OCI-LY3 (cell line): ENCODE data around the gene MMP8.

Source experiments
- H2AFZ ChIP-seq: fragments of 200-600, 300-600 bp; shearing (Covaris generic); 2 replicates; pipeline ENCODE4 v1.6.0; 2014; ENCODE audit warnings: antibody characterized with exemption, low read depth, low read length
- H3K27ac ChIP-seq: fragments of 200-600, 300-600 bp; sonication (generic); 2 replicates; pipeline ENCODE4 v1.5.1; 2014; ENCODE audit warnings: mild to moderate bottlenecking, low read length, moderate library complexity, mixed read lengths
- H3K27me3 ChIP-seq: fragments of 200-600, 300-600 bp; sonication (generic); 2 replicates; pipeline ENCODE4 v1.6.1; 2014; ENCODE audit warnings: low read depth, low read length, mixed read lengths
- H3K36me3 ChIP-seq: fragments of 200-600, 300-600 bp; sonication (generic); replicated peaks from 2 replicates; pipeline ENCODE3; 2014; ENCODE audit warnings: low read depth, low read length, mixed read lengths
- H3K4me1 ChIP-seq: fragments of 300-600, 200-600 bp; sonication (generic); 2 replicates; pipeline ENCODE4 v1.6.1; 2014; ENCODE audit warnings: low read length, mixed read lengths
- H3K4me2 ChIP-seq: fragments of 200-600, 300-600 bp; sonication (generic); 2 replicates; pipeline ENCODE4 v1.6.1; 2014; ENCODE audit warnings: low read length, mixed read lengths
- H3K4me3 ChIP-seq: fragments of 300-600, 200-600 bp; sonication (generic); 2 replicates; pipeline ENCODE4 v1.5.1; 2014; ENCODE audit warnings: antibody characterized with exemption, mild to moderate bottlenecking, low read length, moderate library complexity
- H3K79me2 ChIP-seq: fragments of 300-600, 200-600 bp; shearing (Covaris generic); 2 replicates; pipeline ENCODE4 v1.6.1; 2014; ENCODE audit warnings: mild to moderate bottlenecking, low read length, mixed read lengths
- H3K9ac ChIP-seq: fragments of 300-600, 200-600 bp; shearing (Covaris generic); 2 replicates; pipeline ENCODE4 v1.6.0; 2014; ENCODE audit warnings: mild to moderate bottlenecking, low read length, moderate library complexity
- H3K9me3 ChIP-seq: fragments of 200-600, 300-600 bp; shearing (Covaris generic); 2 replicates; pipeline ENCODE4 v1.6.1; 2014; ENCODE audit warnings: low read length, mixed read lengths; ENCODE audit not compliant: insufficient read depth
- H4K20me1 ChIP-seq: fragments of 200-600, 300-600 bp; sonication (generic); 2 replicates; pipeline ENCODE4 v1.6.1; 2016; ENCODE audit warnings: low read length, mixed read lengths; ENCODE audit not compliant: insufficient read depth
- EZH2phosphoT487 ChIP-seq: fragments of 200-600 bp; shearing (Covaris generic); IDR thresholded peaks from 2 replicates; pipeline ENCODE4 v1.6.1; 2018; ENCODE audit warnings: antibody characterized with exemption, mixed run types, low read depth
- TF ChIP-seq, protein P1 (sequence below): fragments of 200-600, 300-600 bp; sonication (generic); IDR thresholded peaks from 2 replicates; pipeline ENCODE4 v1.5.1; 2014; ENCODE audit warnings: antibody characterized with exemption, low read length, low read depth

MMP8 gene

DNA sequence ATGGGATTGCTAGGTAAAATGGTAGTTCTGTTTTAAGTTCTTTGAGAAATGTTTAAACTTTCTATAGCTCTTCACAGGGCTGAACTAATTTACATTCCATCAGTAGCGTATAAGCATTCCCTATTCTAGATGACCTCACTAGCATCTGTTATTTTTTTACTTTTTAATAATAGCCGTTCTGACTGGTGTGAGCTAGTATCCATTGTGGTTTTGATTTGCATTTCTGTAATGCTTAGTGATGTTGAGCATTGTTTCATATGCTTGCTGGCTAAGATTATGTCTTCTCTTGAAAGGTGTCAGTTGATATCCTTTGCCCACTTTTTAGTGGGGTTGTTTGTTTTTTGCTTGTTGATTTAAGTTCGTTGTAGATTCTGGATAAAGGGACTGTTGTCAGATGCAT, 55.1 kb downstream of the MMP8 start:
- Histone ChIP-seq H4K20me1 (no peaks in the 10 kb centered on the region), H3K27me3 (no peaks in the 10 kb centered on the region), H3K9me3 (no peaks in the 10 kb centered on the region), H3K4me1 (no peaks in the 10 kb centered on the region), H3K36me3 (no peaks in the 10 kb centered on the region), H3K9ac (no peak overlapping the region), H2AFZ (no peak overlapping the region), H3K27ac (no peak overlapping the region), H3K4me3 (no peak overlapping the region), H3K4me2 (no peak overlapping the region), H3K79me2 (no peaks in the 10 kb centered on the region)
- TF ChIP-seq EZH2phosphoT487: no peak
- TF ChIP-seq, protein P1, sequence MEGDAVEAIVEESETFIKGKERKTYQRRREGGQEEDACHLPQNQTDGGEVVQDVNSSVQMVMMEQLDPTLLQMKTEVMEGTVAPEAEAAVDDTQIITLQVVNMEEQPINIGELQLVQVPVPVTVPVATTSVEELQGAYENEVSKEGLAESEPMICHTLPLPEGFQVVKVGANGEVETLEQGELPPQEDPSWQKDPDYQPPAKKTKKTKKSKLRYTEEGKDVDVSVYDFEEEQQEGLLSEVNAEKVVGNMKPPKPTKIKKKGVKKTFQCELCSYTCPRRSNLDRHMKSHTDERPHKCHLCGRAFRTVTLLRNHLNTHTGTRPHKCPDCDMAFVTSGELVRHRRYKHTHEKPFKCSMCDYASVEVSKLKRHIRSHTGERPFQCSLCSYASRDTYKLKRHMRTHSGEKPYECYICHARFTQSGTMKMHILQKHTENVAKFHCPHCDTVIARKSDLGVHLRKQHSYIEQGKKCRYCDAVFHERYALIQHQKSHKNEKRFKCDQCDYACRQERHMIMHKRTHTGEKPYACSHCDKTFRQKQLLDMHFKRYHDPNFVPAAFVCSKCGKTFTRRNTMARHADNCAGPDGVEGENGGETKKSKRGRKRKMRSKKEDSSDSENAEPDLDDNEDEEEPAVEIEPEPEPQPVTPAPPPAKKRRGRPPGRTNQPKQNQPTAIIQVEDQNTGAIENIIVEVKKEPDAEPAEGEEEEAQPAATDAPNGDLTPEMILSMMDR: no peak

DNA sequence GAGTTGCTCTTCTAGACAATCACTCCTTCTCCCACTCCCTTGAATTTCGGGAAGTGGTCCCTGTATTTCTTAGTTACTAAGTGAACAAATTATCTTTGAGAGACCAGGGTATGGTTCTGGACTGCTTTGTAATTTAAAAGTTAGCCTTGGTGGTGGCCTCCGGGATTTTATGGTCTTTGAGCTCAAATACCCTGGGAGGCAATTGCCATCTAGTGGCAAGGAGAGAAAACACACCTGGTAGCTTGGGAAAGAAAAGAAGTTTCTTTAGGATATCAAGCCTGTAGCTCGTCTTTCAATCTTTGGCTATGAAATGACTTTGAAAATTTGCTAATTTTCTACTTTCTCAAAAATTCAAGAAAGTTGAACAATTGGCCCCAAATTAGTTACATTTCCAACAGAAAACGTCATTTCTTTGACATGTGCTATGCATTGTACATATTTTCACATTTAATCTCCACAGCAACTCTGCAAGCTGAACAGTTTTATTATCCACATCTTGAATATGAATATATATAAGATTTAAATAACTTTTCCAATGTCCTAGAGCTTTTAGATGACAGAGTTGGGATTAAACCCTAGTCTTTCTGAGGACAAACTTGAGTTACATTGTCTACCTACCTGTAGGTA, 58.3 kb downstream of the MMP8 start:
- Histone ChIP-seq H3K4me2 (peak overlapping the region; percentile 56), H3K4me1 (no peaks in the 10 kb centered on the region), H3K27me3 (no peaks in the 10 kb centered on the region), H3K36me3 (no peaks in the 10 kb centered on the region), H3K79me2 (no peaks in the 10 kb centered on the region), H4K20me1 (no peaks in the 10 kb centered on the region), H3K27ac (no peak overlapping the region), H2AFZ (0 out of 2 replicates have a peak overlapping the region, but pooled peaks have one; percentile 36), H3K4me3 (no peak overlapping the region; the same call in 1 of the 2 replicates), H3K9ac (no peak overlapping the region), H3K9me3 (no peaks in the 10 kb centered on the region)
- TF ChIP-seq, protein P1: peak; percentile 74
- no peak for TF ChIP-seq EZH2phosphoT487

DNA sequence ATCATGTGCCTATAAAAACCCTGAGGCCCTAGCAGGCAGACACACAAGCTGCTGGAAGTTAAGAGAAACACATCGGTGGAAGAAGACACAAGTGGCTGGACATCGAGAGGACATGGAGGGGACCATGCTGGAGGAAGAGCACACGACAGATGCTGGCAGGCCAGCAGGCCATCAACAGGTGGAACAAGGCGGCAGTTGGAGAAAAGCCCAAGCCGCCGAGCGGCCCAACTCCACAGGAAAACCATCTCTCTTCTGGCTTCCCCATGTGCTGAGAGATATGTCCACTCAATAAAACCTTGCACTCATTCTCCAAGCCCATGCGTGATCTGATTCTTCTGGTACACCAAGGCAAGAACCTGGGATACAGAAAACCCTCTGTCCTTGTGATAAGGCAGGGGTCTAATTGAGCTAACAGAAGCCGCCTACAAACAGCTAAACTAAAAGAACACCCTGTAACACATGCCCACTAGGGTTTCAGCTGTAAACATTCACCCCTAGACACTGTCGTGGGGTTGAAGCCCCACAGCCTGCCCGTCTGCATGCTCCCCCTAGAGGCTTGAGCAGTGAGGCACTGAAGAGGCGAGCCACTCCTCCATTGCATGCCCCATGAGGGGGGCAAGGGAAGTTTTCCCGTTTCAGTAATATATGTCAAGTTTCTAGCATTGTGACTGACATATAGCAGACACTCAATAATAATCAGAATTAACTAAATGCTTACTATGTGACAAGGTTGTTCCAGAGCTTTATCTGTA, 60.6 kb downstream of the MMP8 start:
- no peaks in the 10 kb centered on the region for H3K9me3 ChIP-seq
- H3K4me3 ChIP-seq: no peak overlapping the region

DNA sequence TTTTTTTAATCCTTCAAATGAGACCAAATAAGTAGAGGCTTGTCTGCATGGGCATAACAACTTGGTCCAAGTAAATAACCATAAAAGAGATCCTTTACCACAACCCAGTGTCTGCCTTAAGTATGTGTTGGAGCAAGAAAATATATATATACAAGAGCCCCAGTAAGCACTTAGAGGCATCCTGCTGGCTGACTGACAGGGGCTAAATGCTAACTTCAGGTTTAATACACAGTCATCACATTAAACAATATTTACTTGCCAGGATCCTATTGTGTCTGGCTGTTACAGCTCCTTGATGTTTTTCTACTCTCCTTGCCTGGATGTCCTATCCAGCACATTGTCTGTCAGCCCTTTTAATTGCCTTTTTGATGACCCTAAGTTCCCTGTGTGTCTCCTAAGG, 62.1 kb downstream of the MMP8 start:
- no peak overlapping the region for H3K4me2 ChIP-seq
- no peaks in the 10 kb centered on the region for H3K36me3 ChIP-seq
- no peak overlapping the region for H3K27ac ChIP-seq
- no peak overlapping the region for H3K9ac ChIP-seq
- TF ChIP-seq EZH2phosphoT487: no peak
- TF ChIP-seq, protein P1: no peak
- H3K79me2 ChIP-seq: no peaks in the 10 kb centered on the region
- H3K9me3 ChIP-seq: no peaks in the 10 kb centered on the region
- peaks cover 3% of the 10 kb centered on the region; the same call in 1 of the 2 replicates for H3K27me3 ChIP-seq
- H2AFZ ChIP-seq: no peak overlapping the region
- H3K4me3 ChIP-seq: no peak overlapping the region
- no peaks in the 10 kb centered on the region for H3K4me1 ChIP-seq
- H4K20me1 ChIP-seq: no peaks in the 10 kb centered on the region

More for the DNA sequence above, 60.6 kb downstream of the MMP8 start:
- H3K79me2 ChIP-seq: no peaks in the 10 kb centered on the region
- no peak overlapping the region for H3K4me2 ChIP-seq
- H3K9ac ChIP-seq: no peak overlapping the region
- TF ChIP-seq, protein P1: peak; percentile 48
- no peak for TF ChIP-seq EZH2phosphoT487
- H2AFZ ChIP-seq: no peak overlapping the region
- no peaks in the 10 kb centered on the region for H3K36me3 ChIP-seq
- no peak overlapping the region for H3K27ac ChIP-seq
- H4K20me1 ChIP-seq: no peaks in the 10 kb centered on the region
- H3K4me1 ChIP-seq: no peaks in the 10 kb centered on the region
- no peaks in the 10 kb centered on the region for H3K27me3 ChIP-seq
